Measurements from ENCODE around the gene EIF4E3. TPM values are rescaled to one million over a fixed set of nuclear protein-coding genes. Genes with fewer than 3 reads are reported as not detected.

EIF4E3 gene
- polyA plus RNA-seq, 1 donor (not counting 4 experiments of a cell fraction or from before 2014, with no cell fraction given), result 2.2 TPM

- H3K27ac ChIP-seq (ENCODE audit: control insufficient read depth, insufficient read depth, low read length), result no peak overlapping the region
- H3K9me1 ChIP-seq (ENCODE audit: control insufficient read depth, extremely low read depth, insufficient read depth, low read length), result no peaks in the 10 kb centered on the region
- no peak overlapping the region for H3K9ac ChIP-seq (ENCODE audit: control insufficient read depth, extremely low read depth, insufficient read depth, low read length)
- peaks cover 9% of the 10 kb centered on the region for H3K4me1 ChIP-seq (ENCODE audit: control insufficient read depth, extremely low read depth, insufficient read depth, low read length)
- no peaks in the 10 kb centered on the region for H3K79me2 ChIP-seq (ENCODE audit: control insufficient read depth, insufficient read depth, low read length)
- no peaks in the 10 kb centered on the region for H3K27me3 ChIP-seq (ENCODE audit: control insufficient read depth, extremely low read depth, insufficient read depth, low read length)
- no peak overlapping the region for H3K4me2 ChIP-seq (ENCODE audit: control insufficient read depth, extremely low read depth, insufficient read depth, low read depth, low read length)
- no peaks in the 10 kb centered on the region for H4K20me1 ChIP-seq (ENCODE audit: control insufficient read depth, extremely low read depth, insufficient read depth, low read length)
- no peak for DNase-seq (ENCODE audit: low read depth, low spot score)
- H3K36me3 ChIP-seq (ENCODE audit: control insufficient read depth in 2 of 2, extremely low read depth in 1 of 2, insufficient read depth in 2 of 2, low read length in 2 of 2), result no peaks in the 10 kb centered on the region
- dilution Hi-C loops (cut with MboI; ENCODE audit: extremely low pct_ligation_motif_present, low sequenced_read_pairs), result no loop called here
- FAIRE-seq, result no peak
- TF ChIP-seq EZH2 (IDR thresholded peaks at IDR 0.05; ENCODE audit: low read length), result no peak
- no peak for TF ChIP-seq CTCF (optimal IDR thresholded peaks at IDR 0.05 in 1 of 3, IDR thresholded peaks at IDR 0.05 in 1 of 3, conservative IDR thresholded peaks at IDR 0.05 in 1 of 3; ENCODE audit: extremely low read depth in 1 of 3, insufficient read depth in 2 of 3, low read length in 3 of 3)
- H2AFZ ChIP-seq (ENCODE audit: control insufficient read depth, low read length), result no peak overlapping the region
- no peak overlapping the region for H3K4me3 ChIP-seq (ENCODE audit: control insufficient read depth in 2 of 3, extremely low read depth in 1 of 3, insufficient read depth in 2 of 3, low read depth in 1 of 3, low read length in 3 of 3)
- no peaks in the 10 kb centered on the region for H3K9me3 ChIP-seq (ENCODE audit: control insufficient read depth, low read depth, low read length)
These were observed 65.2 kb downstream of the EIF4E3 start for GRCh38 chr3:71659864-71660591.

- no peak overlapping the region for H3K4me3 ChIP-seq (ENCODE audit: control insufficient read depth in 2 of 3, extremely low read depth in 1 of 3, insufficient read depth in 2 of 3, low read depth in 1 of 3, low read length in 3 of 3)
- no peaks in the 10 kb centered on the region for H4K20me1 ChIP-seq (ENCODE audit: control insufficient read depth, extremely low read depth, insufficient read depth, low read length)
- peak overlapping the region; percentile 18 for H3K4me2 ChIP-seq (ENCODE audit: control insufficient read depth, extremely low read depth, insufficient read depth, low read depth, low read length)
- DNase-seq (ENCODE audit: low read depth, low spot score) (peak; percentile 41), FAIRE-seq (peak; percentile 69)
- no peak overlapping the region for H3K27ac ChIP-seq (ENCODE audit: control insufficient read depth, insufficient read depth, low read length)
- H2AFZ ChIP-seq (ENCODE audit: control insufficient read depth, low read length), result no peak overlapping the region
- no peaks in the 10 kb centered on the region for H3K9me1 ChIP-seq (ENCODE audit: control insufficient read depth, extremely low read depth, insufficient read depth, low read length)
- H3K9me3 ChIP-seq (ENCODE audit: control insufficient read depth, low read depth, low read length), result no peaks in the 10 kb centered on the region
- no peaks in the 10 kb centered on the region for H3K79me2 ChIP-seq (ENCODE audit: control insufficient read depth, insufficient read depth, low read length)
- no peak for TF ChIP-seq CTCF (optimal IDR thresholded peaks at IDR 0.05 in 1 of 3, IDR thresholded peaks at IDR 0.05 in 1 of 3, conservative IDR thresholded peaks at IDR 0.05 in 1 of 3; ENCODE audit: extremely low read depth in 1 of 3, insufficient read depth in 2 of 3, low read length in 3 of 3)
- no peak for TF ChIP-seq EZH2 (IDR thresholded peaks at IDR 0.05; ENCODE audit: low read length)
- no peaks in the 10 kb centered on the region for H3K27me3 ChIP-seq (ENCODE audit: control insufficient read depth, extremely low read depth, insufficient read depth, low read length)
- H3K9ac ChIP-seq (ENCODE audit: control insufficient read depth, extremely low read depth, insufficient read depth, low read length), result no peak overlapping the region
- dilution Hi-C loops (cut with MboI; ENCODE audit: extremely low pct_ligation_motif_present, low sequenced_read_pairs), result no loop called here
- H3K4me1 ChIP-seq (ENCODE audit: control insufficient read depth, extremely low read depth, insufficient read depth, low read length), result peaks cover 9% of the 10 kb centered on the region
- no peaks in the 10 kb centered on the region for H3K36me3 ChIP-seq (ENCODE audit: control insufficient read depth in 2 of 2, extremely low read depth in 1 of 2, insufficient read depth in 2 of 2, low read length in 2 of 2)
These were observed 67.2 kb downstream of the EIF4E3 start for GRCh38 chr3:71657831-71658530.
